PC-9 (cell line): ENCODE results near the gene TDRD7.

ENCODE experiments used
- EZH2 ChIP-seq: fragments of 200-600 bp; sonication (generic); IDR thresholded peaks from 2 replicates; pipeline ENCODE4 v1.8.0; 2017; ENCODE audit warnings: antibody characterized with exemption, low read depth
- TF ChIP-seq, protein P1 (sequence below): fragments of 200-600 bp; sonication (generic); conservative IDR thresholded peaks from 2 replicates; pipeline ENCODE4 v1.6.1; 2017; ENCODE audit warnings: mixed run types, antibody characterized with exemption, mild to moderate bottlenecking, moderate library complexity

DNA sequence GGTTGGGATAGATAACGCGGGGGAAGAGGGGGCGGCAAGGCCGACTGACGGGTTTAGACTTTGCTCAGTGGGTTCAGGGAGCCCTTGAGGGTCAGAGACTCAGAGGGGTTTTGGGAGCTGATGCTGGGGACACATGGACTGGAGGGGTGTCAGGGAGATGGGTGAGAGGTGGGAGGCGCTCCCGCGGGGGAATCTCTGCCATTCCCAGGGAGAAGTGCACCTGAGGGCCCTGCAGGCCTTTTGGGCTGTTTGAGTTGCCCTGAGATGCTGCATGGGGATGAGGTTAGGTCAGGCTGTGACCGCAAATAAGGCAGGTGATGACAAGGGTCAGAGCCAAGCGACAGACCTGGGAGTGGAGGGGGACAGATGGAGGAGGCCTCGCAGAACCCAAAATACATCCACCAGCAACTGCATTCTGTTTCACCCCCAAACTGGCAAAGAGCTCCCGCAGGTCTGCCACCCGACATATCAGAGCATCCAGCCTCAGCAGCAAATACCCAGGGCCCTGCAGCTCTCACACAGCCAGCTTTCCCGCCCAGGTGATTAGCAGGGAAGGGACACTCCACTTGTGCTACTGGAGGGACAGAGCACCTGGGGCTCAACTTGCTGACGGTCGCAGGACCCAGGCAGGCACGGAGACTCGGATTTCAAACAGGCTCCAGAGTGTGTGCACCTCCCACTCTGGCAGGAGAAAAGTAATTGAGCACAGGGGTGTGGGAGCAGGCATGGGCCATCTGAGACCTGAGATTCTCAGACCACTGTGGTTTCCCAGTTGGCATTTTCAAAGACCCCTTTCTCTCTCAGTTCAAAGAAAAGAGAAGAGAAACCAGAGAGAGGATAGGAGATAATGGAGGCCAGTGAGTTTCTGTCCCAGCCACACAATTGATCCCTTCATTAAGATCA is 116.0 kb downstream of the TDRD7 start:
- TF ChIP-seq, protein P1, sequence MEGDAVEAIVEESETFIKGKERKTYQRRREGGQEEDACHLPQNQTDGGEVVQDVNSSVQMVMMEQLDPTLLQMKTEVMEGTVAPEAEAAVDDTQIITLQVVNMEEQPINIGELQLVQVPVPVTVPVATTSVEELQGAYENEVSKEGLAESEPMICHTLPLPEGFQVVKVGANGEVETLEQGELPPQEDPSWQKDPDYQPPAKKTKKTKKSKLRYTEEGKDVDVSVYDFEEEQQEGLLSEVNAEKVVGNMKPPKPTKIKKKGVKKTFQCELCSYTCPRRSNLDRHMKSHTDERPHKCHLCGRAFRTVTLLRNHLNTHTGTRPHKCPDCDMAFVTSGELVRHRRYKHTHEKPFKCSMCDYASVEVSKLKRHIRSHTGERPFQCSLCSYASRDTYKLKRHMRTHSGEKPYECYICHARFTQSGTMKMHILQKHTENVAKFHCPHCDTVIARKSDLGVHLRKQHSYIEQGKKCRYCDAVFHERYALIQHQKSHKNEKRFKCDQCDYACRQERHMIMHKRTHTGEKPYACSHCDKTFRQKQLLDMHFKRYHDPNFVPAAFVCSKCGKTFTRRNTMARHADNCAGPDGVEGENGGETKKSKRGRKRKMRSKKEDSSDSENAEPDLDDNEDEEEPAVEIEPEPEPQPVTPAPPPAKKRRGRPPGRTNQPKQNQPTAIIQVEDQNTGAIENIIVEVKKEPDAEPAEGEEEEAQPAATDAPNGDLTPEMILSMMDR = no peak
- TF ChIP-seq EZH2 = no peak
